ENCODE data around the gene OR51B2.

Gene OR51B2

DNA sequence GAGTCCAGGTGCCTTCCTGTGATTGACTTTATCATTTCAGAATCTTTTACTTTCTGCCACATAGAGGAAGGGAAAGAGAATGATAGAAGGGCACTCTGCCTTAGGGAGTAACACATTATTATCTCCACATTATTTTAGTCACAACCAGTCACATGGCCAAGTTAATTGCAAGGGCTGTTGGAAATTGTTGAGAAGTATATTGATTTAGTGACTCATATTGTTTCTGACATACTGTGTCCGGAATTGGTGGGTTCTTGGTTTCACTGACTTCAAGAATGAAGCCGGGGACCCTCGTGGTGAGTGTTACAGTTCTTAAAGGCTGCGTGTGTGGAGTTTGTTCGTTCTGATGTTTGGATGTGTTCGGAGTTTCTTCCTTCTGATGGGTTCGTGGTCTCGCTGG is 31.1 kb downstream of the OR51B2 start:
- H3K27ac ChIP-seq, result no peak overlapping the region
- TF ChIP-seq CTCF (IDR thresholded peaks at IDR 0.05; ENCODE audit: low read depth, low read length, missing control alignments), result no peak
- no peaks in the 10 kb centered on the region for H3K27me3 ChIP-seq (replicated peaks)
- no peak overlapping the region for H3K4me3 ChIP-seq (ENCODE audit: low read depth, low read length)
- in situ Hi-C loops (cut with HindIII; ENCODE audit: low pct_ligation_motif_present, low sequenced_read_pairs), result no loop called here
- no peak for DNase-seq
- no peaks in the 10 kb centered on the region for H3K36me3 ChIP-seq (replicated peaks)

GRCh38 chr11:5291207-5291838 is 32.8 kb downstream of the OR51B2 start:
- H3K27me3 ChIP-seq (replicated peaks), result no peaks in the 10 kb centered on the region
- TF ChIP-seq CTCF (IDR thresholded peaks at IDR 0.05; ENCODE audit: low read depth, low read length, missing control alignments), result peak; percentile 84
- peak; percentile 42 for DNase-seq
- no peak overlapping the region for H3K27ac ChIP-seq
- H3K4me3 ChIP-seq (ENCODE audit: low read depth, low read length), result no peak overlapping the region
- no peaks in the 10 kb centered on the region for H3K36me3 ChIP-seq (replicated peaks)
- in situ Hi-C loops (cut with HindIII; ENCODE audit: low pct_ligation_motif_present, low sequenced_read_pairs), result no loop called here

DNA sequence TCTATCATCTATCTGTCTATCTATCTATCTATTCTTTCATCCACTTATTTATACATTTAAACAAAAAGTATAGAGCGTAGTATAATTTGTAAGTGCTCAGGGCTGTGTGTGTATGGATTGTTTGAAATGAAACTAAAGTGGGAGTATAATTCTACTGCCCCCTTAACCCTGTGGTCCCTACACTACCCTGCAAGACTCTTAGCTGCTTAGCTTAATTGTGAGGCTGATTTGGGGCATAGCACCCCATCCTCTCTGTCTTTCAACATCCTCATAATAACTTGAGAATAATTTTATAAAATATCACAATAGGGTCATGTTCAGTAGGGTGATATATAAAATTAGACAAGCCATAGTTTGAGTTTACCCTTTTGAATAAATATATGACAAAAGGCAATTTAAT is 34.0 kb downstream of the OR51B2 start:
- in situ Hi-C loops (cut with HindIII; ENCODE audit: low pct_ligation_motif_present, low sequenced_read_pairs), result no loop called here
- H3K36me3 ChIP-seq (replicated peaks), result no peaks in the 10 kb centered on the region
- no peak for DNase-seq
- H3K4me3 ChIP-seq (ENCODE audit: low read depth, low read length), result no peak overlapping the region
- TF ChIP-seq CTCF (IDR thresholded peaks at IDR 0.05; ENCODE audit: low read depth, low read length, missing control alignments), result no peak
- H3K27ac ChIP-seq, result peak overlapping the region; percentile 58
- H3K27me3 ChIP-seq (replicated peaks), result no peaks in the 10 kb centered on the region

DNA sequence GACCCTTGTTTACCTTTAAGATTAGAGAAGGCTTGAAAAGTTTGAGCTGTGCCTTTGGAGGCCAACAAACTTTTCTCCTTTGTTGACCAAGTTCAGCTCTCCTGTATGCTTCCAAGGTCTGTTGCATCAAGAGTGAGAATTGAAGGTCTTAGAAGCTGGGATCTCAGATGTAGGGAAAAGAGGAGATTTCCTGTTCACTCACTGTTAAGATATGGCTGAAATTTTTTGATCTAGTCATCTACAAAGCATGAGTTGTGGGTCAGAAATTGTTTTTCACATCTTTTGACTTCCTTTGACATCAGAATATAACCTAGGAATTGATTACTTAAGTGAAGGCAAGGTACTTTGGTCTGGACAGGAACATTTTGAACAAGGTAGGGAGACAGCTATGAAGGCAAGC is 34.4 kb downstream of the OR51B2 start:
- Histone ChIP-seq H3K27ac (peak overlapping the region; percentile 58), H3K27me3 (replicated peaks) (no peaks in the 10 kb centered on the region), H3K36me3 (replicated peaks) (no peaks in the 10 kb centered on the region), H3K4me3 (ENCODE audit: low read depth, low read length) (no peak overlapping the region)
- in situ Hi-C loops (cut with HindIII; ENCODE audit: low pct_ligation_motif_present, low sequenced_read_pairs), result no loop called here
- TF ChIP-seq CTCF (IDR thresholded peaks at IDR 0.05; ENCODE audit: low read depth, low read length, missing control alignments), result no peak
- no peak for DNase-seq

DNA sequence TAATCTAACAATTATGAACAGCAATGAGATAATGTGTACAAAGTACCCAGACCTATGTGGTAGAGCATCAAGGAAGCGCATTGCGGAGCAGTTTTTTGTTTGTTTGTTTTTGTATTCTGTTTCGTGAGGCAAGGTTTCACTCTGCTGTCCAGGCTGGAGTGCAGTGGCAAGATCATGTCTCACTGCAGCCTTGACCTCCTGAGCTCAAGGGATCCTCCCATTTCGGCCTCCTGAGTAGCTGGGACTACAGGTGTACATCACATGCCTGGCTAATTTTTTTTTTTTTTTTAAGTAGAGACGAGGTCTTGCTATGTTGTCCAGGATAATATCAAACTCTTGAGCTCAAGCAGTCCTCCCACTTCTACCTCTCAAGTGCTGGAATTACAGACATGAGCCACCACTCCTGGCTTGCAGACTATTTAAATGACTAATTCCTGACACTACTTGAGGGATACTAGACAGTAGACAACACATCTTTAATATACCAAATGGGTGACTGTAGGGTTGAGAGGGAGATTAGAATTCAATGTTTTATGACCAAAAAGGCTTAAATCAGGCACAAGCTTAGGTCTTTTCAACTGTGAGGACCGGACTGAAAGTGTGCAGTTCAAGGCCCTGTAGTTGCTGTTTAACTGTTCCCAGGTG is 35.1 kb downstream of the OR51B2 start:
- TF ChIP-seq CTCF (IDR thresholded peaks at IDR 0.05; ENCODE audit: low read depth, low read length, missing control alignments), result no peak
- DNase-seq, result no peak
- peak overlapping the region; percentile 58 for H3K27ac ChIP-seq

More for the DNA sequence above, 35.1 kb downstream of the OR51B2 start:
- Histone ChIP-seq H3K27me3 (replicated peaks) (no peaks in the 10 kb centered on the region), H3K36me3 (replicated peaks) (no peaks in the 10 kb centered on the region), H3K4me3 (ENCODE audit: low read depth, low read length) (no peak overlapping the region)
- in situ Hi-C loops (cut with HindIII; ENCODE audit: low pct_ligation_motif_present, low sequenced_read_pairs), result no loop called here
